CD14-positive monocyte (primary cell): Measurements from ENCODE around the gene MACROD1. TPM values are rescaled to one million over a fixed set of nuclear protein-coding genes. Genes with fewer than 3 reads are reported as not detected.

ENCODE experiments used
- DNase-seq, 3 donors: peaks; one replicate each; pipeline ENCODE4 v3.0.0-alpha.2; 2011 to 2022
- H2AFZ ChIP-seq: 2 replicates; pipeline ENCODE4 v1.6.0; 2012; ENCODE audit warnings: mild to moderate bottlenecking, low read depth, low read length, inconsistent platforms; ENCODE audit not compliant: insufficient read depth, poor library complexity, severe bottlenecking
- H3K27ac ChIP-seq, 2 donors: 1 replicate in 1 of 2; 2 replicates in 1 of 2; pipeline ENCODE4 v1.5.1; 2012 to 2013; ENCODE audit warnings: low read length in 2 of 2, control low read depth in 1 of 2, inconsistent platforms in 1 of 2, low read depth in 1 of 2, mild to moderate bottlenecking in 1 of 2
- H3K27me3 ChIP-seq, 2 donors: one replicate each; pipeline versions ENCODE4 v1.6.0 to v1.6.1; 2011 to 2013; ENCODE audit warnings: low read length in 2 of 2; ENCODE audit not compliant: control insufficient read depth in 2 of 2, insufficient read depth in 2 of 2
- H3K36me3 ChIP-seq, 2 donors: replicated peaks in 1 of 2; 1 replicate in 1 of 2; 2 replicates in 1 of 2; pipeline versions ENCODE4 v1.5.1 to v1.6.1; 2012 to 2013; ENCODE audit warnings: low read length in 2 of 2, control low read depth in 1 of 2, inconsistent platforms in 1 of 2, mild to moderate bottlenecking in 1 of 2; ENCODE audit not compliant: insufficient read depth in 2 of 2, control insufficient read depth in 1 of 2
- H3K4me1 ChIP-seq, 2 donors: 1 replicate in 1 of 2; 2 replicates in 1 of 2; pipeline versions ENCODE4 v1.5.1 to v1.6.1; 2012 to 2013; ENCODE audit warnings: low read length in 2 of 2, control low read depth in 1 of 2, inconsistent platforms in 1 of 2, mild to moderate bottlenecking in 1 of 2, moderate library complexity in 1 of 2; ENCODE audit not compliant: insufficient read depth in 2 of 2, control insufficient read depth in 1 of 2
- H3K4me2 ChIP-seq: replicated peaks from 2 replicates; pipeline ENCODE3; 2012; ENCODE audit warnings: low read length, moderate library complexity, mild to moderate bottlenecking; ENCODE audit not compliant: poor library complexity, severe bottlenecking; ENCODE audit errors: extremely low read depth
- H3K4me3 ChIP-seq, 3 experiments: fragments of 200-600 bp in 1 of 3; sonication (generic) in 1 of 3; replicated peaks in 1 of 3; 1 replicate in 2 of 3; 2 replicates in 1 of 3; pipeline ENCODE4 v1.5.1; 2011 to 2013; ENCODE audit warnings: low read length in 3 of 3, mild to moderate bottlenecking in 3 of 3, control low read depth in 2 of 3, low read depth in 2 of 3, inconsistent platforms in 1 of 3, moderate library complexity in 1 of 3
- H3K79me2 ChIP-seq: 2 replicates; pipeline ENCODE4 v1.6.0; 2012; ENCODE audit warnings: mild to moderate bottlenecking, control low read depth, inconsistent platforms, low read length, moderate library complexity; ENCODE audit not compliant: insufficient read depth
- H3K9ac ChIP-seq: 2 replicates; pipeline ENCODE4 v1.6.0; 2017; ENCODE audit warnings: low read length, mild to moderate bottlenecking; ENCODE audit not compliant: insufficient read depth, poor library complexity, severe bottlenecking
- H3K9me3 ChIP-seq, 2 donors: replicated peaks in 1 of 2; 1 replicate in 1 of 2; 2 replicates in 1 of 2; pipeline versions ENCODE4 v1.5.1 to v1.6.1; 2012 to 2013; ENCODE audit warnings: low read length in 2 of 2, control low read depth in 1 of 2; ENCODE audit not compliant: control insufficient read depth in 1 of 2, insufficient read depth in 1 of 2
- H4K20me1 ChIP-seq: 2 replicates; pipeline ENCODE4 v1.6.0; 2012; ENCODE audit warnings: mild to moderate bottlenecking, low read length, control low read depth, moderate library complexity; ENCODE audit not compliant: insufficient read depth
- H3K27ac Mint-ChIP-seq, 7 donors: one replicate each; pipeline ENCODE4 v1.8.0; 2020; ENCODE audit warnings: mild to moderate bottlenecking in 7 of 7, mixed read lengths in 7 of 7, moderate library complexity in 6 of 7, inconsistent platforms in 2 of 7
- H3K27me3 Mint-ChIP-seq, 3 donors: one replicate each; pipeline ENCODE4 v1.8.0; 2021 to 2022; ENCODE audit warnings: low read depth in 3 of 3, mild to moderate bottlenecking in 3 of 3, mixed read lengths in 3 of 3, moderate library complexity in 3 of 3, inconsistent platforms in 1 of 3
- H3K36me3 Mint-ChIP-seq, 2 donors: one replicate each; pipeline ENCODE4 v1.8.0; 2020; ENCODE audit warnings: mixed read lengths in 2 of 2, inconsistent platforms in 1 of 2, mild to moderate bottlenecking in 1 of 2
- H3K4me1 Mint-ChIP-seq: one replicate; pipeline ENCODE4 v1.8.0; 2020; ENCODE audit warnings: mild to moderate bottlenecking, mixed read lengths
- H3K4me3 Mint-ChIP-seq, 2 donors: one replicate each; pipeline ENCODE4 v1.8.0; 2020; ENCODE audit warnings: mild to moderate bottlenecking in 2 of 2, mixed read lengths in 2 of 2, moderate library complexity in 1 of 2
- H3K9me3 Mint-ChIP-seq, 7 donors: one replicate each; pipeline ENCODE4 v1.8.0; 2020 to 2022; ENCODE audit warnings: mixed read lengths in 7 of 7, mild to moderate bottlenecking in 6 of 7, moderate library complexity in 6 of 7, inconsistent platforms in 2 of 7
- WGBS: methylation state at CpG from one replicate; pipeline ENCODE4 v1.1.5; 2013; ENCODE audit warnings: missing lambda C conversion rate; ENCODE audit not compliant: insufficient coverage; 5-methylcytosine and 5-hydroxymethylcytosine counted together
- intact Hi-C, 2 donors: fragments of 100-400 bp; cut with micrococcal nuclease; formaldehyde crosslinking; loops; one replicate each; pipeline versions ENCODE4 v1.15.0 to v1.15.1; 2023
- polyA plus RNA-seq, 3 donors: library from polyadenylated mRNA; depleted of rRNA in 1 of 3; unstranded in 2 of 3; stranded (reverse) in 1 of 3; fragments of 300-500 nt in 2 of 3; fragments of >200 nt in 1 of 3; fragmentation: Illumina TruSeq in 2 of 3; gene quantifications; 1 replicate in 2 of 3; 2 replicates in 1 of 3; pipeline ENCODE4 v1.2.3, GENCODE V29; 2012 to 2021
- TF ChIP-seq, protein P1 (sequence below): fragments of 200-600 bp; IDR thresholded peaks from one replicate; pipeline ENCODE4 v1.8.0; 2022; ENCODE audit warnings: antibody characterized with exemption, mild to moderate bottlenecking

Gene MACROD1
- polyA plus RNA-seq, 3 donors = 1.5 to 2.4 (median 2.2) TPM

- TF ChIP-seq, protein P1, sequence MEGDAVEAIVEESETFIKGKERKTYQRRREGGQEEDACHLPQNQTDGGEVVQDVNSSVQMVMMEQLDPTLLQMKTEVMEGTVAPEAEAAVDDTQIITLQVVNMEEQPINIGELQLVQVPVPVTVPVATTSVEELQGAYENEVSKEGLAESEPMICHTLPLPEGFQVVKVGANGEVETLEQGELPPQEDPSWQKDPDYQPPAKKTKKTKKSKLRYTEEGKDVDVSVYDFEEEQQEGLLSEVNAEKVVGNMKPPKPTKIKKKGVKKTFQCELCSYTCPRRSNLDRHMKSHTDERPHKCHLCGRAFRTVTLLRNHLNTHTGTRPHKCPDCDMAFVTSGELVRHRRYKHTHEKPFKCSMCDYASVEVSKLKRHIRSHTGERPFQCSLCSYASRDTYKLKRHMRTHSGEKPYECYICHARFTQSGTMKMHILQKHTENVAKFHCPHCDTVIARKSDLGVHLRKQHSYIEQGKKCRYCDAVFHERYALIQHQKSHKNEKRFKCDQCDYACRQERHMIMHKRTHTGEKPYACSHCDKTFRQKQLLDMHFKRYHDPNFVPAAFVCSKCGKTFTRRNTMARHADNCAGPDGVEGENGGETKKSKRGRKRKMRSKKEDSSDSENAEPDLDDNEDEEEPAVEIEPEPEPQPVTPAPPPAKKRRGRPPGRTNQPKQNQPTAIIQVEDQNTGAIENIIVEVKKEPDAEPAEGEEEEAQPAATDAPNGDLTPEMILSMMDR = no peak
- WGBS = 38% methylated on average over 1 of the region's 4 CpGs
Measured at GRCh38 chr11:64170419-64170818, 4.5 kb upstream of the MACROD1 start.

DNA sequence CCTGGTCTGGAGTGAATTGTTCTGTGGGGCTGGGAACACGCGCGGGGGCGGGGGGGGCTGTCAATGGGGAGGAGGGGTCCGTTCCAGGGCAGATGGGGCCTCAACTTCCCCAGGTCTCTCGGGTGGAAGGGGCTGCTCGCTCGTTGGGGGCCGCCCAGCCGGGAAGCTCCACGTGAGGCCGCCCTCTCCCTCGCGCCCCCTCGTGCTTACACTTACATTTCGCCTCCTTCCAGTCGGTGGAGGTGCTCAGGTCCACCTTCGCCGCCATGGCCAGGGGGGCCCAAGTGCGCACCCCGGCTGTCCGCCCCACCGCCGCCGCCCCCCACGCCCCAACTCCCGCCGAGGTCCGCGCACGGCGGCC is 452 bp downstream of the MACROD1 start:
- H3K4me1 ChIP-seq = peaks cover 13 to 22% of the 10 kb centered on the region in 2 donors
- intact Hi-C loops = no loop called here

More at GRCh38 chr11:64170419-64170818, 4.5 kb upstream of the MACROD1 start:
- H3K9ac ChIP-seq = no peak overlapping the region
- Mint-ChIP-seq H3K27me3 (peaks cover 2 to 7% (median 3%) of the 10 kb centered on the region in 3 donors), H3K36me3 (no peaks in the 10 kb centered on the region), H3K27ac (no peak overlapping the region), H3K4me3 (no peak overlapping the region), H3K9me3 (peaks cover 0 to 7% (median 3%) of the 10 kb centered on the region in 7 donors), H3K4me1 (peaks cover 3% of the 10 kb centered on the region)
- no peak overlapping the region for H3K27ac ChIP-seq
- intact Hi-C loops = no loop called here
- H3K9me3 ChIP-seq = peaks cover 0 to 7% of the 10 kb centered on the region in 2 donors
- no peak overlapping the region for H2AFZ ChIP-seq
- no peak for DNase-seq
- no peaks in the 10 kb centered on the region for H4K20me1 ChIP-seq
- no peaks in the 10 kb centered on the region for H3K27me3 ChIP-seq
- H3K36me3 ChIP-seq = no peaks in the 10 kb centered on the region
- H3K4me2 ChIP-seq = no peak overlapping the region
- peaks cover 5 to 12% of the 10 kb centered on the region in 2 donors for H3K4me1 ChIP-seq
- no peaks in the 10 kb centered on the region for H3K79me2 ChIP-seq
- H3K4me3 ChIP-seq = no peak overlapping the region

More for the DNA sequence above, 452 bp downstream of the MACROD1 start:
- peaks cover 4 to 13% (median 12%) of the 10 kb centered on the region in 3 donors for H3K27me3 Mint-ChIP-seq
- Histone ChIP-seq H3K79me2 (no peaks in the 10 kb centered on the region), H3K36me3 (no peaks in the 10 kb centered on the region), H3K4me3 (peak overlapping the region; percentile 40 to 80 (median 73)), H3K27ac (no peak overlapping the region), H2AFZ (peak overlapping the region; percentile 95), H3K4me2 (peak overlapping the region; percentile 87), H3K27me3 (no peaks in the 10 kb centered on the region), H3K9me3 (no peaks in the 10 kb centered on the region), H3K9ac (peak overlapping the region; percentile 62), H4K20me1 (no peaks in the 10 kb centered on the region)
- 1% methylated on average over 32 of the region's 32 CpGs for WGBS
- peaks cover 0 to 2% of the 10 kb centered on the region in 2 donors for H3K36me3 Mint-ChIP-seq
- TF ChIP-seq, protein P1 = no peak
- DNase-seq = no peak
- H3K4me1 Mint-ChIP-seq = peaks cover 13% of the 10 kb centered on the region
- H3K4me3 Mint-ChIP-seq = peak overlapping the region; percentile 68 to 85
- no peak overlapping the region for H3K27ac Mint-ChIP-seq
- H3K9me3 Mint-ChIP-seq = peaks cover 0 to 2% (median 0%) of the 10 kb centered on the region in 7 donors
